DMS79 (cell line): ENCODE results near the gene PAQR8.
A peak's percentile ranks its signal among the peaks of the same experiment; 100 is the strongest.
"Not testable (repeated sequence)": the region's sequence is repeated elsewhere in the genome, so short reads cannot be mapped to it uniquely, and the experiment has no call there.

ENCODE experiments used
- DNase-seq: peaks from one replicate; lab custom pipeline; 2025; lab: John Stamatoyannopoulos, UW

PAQR8 gene

DNA sequence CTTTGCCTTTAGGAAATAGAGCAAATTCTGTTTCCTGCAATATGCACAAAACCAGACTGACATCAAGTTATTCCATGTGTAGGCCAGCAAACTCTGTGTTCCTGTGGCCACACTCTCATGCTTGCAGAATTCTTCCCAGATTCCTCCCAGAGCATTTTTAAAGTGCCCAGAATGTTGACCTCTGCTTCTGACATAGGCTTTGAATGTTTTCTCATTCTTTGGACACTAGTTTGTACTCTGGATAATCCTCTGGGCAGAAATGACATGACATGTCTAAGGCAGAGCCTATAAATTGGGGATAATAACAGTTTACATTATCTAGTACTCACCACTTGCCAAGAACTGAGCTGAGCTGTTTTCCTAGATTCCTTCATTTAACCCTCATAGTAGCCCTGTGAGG is 49.0 kb downstream of the PAQR8 start:
- DNase-seq: no peak

DNA sequence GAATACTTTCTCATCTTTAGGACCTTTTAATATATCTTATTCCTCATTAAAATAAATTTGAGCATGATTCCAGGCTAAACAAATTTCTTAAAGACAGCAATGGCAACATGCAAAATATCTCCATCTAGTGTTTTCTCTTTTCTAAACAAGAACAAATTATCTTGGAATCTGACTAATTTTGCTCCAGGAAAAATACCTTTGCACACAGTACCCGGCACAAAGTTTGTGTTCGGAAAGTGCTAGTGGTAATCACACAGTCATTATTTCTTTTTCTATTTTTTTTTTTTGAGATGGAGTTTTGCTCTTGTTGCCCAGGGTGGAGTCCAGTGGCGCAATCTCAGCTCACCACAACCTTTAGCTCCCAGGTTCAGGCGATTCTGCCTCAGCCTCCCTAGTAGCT is 50.0 kb downstream of the PAQR8 start:
- no peak for DNase-seq

DNA sequence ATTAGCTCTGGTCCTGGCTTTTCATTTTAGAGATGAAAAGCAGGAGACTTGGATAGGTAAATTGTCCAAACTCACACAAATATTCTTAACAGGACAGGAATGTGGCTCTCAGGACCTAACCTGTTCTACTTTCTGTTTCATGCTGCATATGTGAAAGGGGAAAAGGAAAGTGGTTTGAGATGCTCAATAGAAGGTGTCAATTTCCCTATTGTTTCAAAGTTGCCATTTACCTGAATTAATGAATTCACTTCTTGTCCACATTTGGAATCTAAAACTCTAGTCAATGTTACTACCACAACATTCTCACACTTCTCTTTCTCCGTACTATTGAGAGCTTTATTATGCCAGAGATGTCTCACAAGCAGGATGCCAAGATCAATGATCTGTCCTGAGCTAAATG is 53.4 kb downstream of the PAQR8 start:
- no peak for DNase-seq

DNA sequence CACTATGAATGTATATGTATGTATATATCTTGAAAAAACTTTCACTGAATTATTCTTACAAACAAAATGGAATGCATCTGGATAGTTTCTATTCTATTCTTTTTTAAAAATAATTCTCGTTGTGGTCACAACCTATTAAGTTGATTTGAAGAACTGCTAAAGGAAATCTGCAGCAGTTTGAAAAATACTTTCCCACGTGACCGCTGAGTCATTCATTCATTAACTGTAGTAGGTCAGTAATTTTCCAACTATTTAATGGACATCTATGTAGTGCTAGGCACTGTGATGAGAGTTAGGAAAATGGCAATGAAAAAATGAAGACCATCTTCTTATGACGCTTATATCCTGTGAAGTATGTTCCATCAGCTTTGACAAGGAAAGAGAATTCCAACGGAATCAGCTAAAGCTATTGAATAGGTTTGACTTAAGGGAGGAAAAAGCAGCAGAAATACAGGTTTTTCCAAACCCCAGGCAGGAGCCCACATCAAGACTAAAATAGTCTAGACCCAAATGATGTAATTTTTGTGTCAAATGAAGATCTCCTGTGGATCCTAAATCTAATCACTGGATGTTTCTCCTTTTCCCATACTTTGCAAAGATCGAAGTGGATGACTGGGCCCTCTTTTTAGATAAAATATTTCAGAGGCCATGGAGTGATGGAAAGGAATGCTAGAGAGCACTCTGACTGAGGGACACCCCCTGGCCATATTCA is 54.1 kb downstream of the PAQR8 start:
- no peak for DNase-seq

DNA sequence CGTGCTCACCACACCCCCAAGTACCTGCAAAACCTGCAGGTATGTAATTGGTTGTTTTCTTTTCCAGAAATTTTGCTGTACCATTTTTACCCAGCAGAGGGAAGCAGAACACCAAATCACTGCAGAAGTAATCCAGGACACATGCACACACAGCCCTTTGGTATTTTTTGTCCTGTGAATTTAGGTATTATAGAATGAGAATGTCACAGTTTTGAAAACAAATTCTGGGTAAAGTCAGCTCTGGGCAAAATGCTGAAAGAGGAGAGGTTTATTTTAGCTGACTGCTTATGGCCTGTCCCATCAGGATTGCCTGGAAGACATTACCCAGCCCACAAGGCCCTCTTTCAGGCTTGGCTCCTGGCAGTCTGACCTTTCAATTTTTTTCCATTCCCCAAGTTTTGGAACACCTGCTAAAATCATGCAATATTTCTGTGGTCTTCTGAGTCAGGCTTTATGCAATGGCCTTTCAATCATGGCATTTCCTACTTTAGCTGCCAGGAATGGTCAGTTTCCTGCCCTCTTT is 54.7 kb downstream of the PAQR8 start:
- DNase-seq: peak; percentile 37

DNA sequence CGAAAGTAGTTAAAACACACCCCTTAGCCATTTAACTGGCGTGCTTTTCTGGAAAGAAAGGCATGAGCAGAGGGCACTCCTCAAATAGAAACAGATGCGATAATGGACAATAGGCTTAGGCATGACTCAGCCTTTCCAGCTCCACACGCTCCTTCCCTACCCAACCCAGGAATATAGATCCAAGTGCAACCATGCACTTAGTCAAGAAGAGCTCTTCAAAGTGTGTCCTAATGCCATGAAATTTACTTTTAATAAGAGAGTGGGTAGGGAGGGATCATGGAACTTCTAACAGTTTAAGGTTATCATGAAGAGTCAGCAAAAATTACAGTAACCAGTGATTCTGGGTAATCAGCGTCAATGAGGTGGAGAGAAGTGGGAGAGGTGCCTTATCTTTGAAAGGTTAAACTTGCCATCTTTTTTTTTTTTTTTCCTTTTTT is 55.7 kb downstream of the PAQR8 start:
- peak; percentile 53 for DNase-seq

DNA sequence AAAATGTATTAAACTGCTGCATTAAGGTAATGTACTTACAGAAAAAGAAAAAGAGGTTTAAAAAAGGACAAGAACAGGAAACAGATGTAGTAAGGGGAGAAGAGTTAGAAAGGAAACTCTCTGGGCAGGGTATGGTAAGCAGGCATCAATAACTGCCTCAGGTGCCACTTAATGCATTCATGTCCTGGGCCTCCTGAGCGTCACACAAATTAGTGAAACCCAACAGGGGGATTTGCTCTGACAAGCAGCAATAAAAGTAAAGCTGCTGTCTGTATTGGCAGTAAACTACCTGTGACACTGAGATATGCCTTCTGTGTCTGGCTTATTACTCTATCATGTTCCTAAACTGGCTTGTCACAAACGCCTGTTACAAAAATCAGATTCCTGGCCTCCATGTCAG is 56.7 kb downstream of the PAQR8 start:
- no peak for DNase-seq

DNA sequence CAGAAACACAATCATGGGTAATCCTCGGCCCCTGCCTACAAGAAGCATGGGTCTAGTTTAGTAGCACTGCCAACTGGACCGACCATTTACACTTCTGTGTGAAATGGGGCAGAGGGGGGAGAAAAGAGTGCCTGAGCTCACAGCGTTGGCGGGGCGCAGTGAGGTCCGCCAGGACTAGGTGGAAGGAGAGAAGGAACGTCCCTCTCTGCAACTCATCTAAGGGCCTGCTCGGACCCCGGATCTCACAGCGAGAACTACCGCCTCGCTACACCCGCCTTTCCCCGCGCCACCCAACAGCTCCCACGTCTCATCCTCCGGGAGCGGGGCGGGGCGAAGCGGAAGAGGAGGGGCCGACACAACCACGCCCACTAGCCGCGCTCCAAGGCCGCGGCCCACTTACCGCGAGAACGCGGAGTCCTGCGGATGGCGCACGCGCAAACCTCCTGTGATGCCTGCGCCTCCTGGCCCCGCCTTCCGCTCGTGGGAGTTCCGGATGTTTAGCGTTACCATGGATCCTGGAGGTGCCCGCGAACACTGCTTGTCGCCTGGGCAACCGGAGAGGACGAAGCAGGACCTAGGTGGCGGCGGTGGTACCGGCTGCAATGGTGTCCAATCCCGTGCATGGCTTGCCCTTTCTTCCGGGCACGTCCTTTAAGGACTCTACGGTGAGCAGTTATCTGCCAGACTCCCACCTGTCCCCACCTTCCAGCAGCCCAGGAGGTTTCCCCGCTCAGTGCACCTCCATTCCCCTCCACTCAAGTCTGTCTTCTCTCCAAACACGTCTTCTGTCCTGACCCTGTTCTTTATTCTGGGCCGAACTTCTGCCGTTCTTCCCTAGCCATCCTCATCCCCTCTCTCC is 58.1 kb downstream of the PAQR8 start, which contains the start of gene EFHC1:
TSS of gene EFHC1 (plus strand) at position 534 of the 859 bp plus-strand sequence. CDS start at position 603, 69 bp downstream.
- DNase-seq: peak; percentile 98

DNA sequence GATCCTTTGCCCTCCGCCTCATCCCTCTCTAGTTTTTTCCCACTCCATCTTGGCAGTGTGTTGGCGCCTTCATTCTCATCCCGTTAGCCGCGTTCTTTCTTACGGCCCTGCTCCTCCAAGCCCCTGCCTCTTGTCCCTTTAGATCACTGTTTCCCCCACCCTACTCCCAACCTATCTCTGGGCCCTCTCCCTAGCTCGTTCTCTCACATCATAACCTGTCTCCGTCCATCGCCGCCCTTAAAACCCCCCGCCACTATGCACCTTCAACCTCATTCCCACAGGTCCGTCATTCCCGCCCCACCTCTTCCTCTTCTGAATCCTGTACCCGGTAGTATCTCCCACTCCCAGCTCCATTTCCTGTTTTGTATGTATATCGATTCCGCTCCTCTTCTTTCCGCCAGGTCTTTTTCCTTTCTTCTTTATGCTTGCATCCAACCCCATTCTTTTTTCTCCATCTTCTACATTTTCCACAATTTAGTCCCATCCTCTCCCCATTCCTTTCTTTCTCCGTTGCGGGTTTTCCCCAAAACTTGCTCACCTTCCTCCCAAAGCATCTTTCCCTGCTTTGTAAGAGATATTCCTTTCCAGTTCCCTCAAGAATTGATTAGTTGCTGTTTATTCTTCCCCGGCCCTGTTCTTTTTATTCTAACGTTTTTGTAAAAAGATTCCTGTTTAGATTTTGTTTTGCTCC is 58.9 kb downstream of the PAQR8 start:
- DNase-seq: peak; percentile 50

DNA sequence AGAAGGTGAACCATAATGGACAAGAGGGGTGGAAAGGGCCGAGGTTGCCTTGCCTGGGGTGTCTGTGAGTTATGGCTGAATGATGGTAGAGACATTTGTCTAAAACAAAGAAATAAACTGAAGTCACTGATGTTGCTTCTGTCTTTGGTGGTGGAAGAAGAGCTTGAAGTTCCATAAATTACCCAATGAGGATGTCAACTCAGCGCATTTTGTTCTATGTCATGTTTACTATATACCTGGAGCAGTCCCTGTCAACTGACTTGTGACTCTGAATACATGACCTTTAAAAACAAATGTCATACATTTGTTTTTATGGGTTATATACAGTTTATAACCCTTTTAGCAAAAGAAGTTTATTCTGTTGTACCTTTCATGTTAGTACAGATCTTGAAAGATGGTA is 60.2 kb downstream of the PAQR8 start:
- no peak for DNase-seq

DNA sequence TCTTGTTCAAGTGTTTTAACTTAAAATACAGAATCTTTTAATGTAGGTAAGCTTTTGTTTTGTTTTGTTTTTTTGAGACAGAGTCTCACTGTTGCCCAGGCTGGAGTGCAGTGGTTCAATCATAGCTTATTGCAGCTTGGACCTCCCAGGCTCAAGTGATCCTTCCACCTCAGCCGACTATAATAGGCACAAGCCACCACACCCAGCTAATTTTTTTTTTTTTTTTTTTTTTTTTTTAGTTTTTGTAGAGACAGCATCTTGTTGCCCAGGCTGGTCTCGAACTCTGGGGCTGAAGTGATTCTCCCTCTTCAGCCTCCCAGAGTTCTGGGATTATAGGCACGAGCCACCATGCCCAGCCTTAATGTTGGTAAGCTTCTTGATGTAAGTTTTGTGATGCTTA is 61.5 kb downstream of the PAQR8 start:
- no peak for DNase-seq

DNA sequence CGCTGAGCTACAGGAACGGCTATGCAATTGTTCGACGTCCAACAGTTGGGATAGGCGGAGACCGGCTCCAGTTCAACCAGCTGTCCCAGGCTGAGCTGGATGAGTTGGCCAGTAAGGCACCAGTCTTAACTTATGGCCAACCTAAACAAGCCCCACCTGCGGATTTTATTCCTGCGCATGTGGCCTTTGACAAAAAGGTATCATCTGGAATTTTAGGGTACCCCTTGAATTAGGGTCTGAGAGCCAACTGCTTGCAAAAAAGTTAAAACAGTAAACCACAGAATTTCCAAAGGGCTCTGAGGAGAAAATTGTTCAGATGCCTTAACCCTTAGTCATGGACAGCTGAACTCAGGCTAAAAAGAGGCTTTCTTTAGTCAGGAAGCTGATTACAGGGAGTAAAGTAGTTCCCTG is 62.0 kb downstream of the PAQR8 start:
- DNase-seq: no peak

DNA sequence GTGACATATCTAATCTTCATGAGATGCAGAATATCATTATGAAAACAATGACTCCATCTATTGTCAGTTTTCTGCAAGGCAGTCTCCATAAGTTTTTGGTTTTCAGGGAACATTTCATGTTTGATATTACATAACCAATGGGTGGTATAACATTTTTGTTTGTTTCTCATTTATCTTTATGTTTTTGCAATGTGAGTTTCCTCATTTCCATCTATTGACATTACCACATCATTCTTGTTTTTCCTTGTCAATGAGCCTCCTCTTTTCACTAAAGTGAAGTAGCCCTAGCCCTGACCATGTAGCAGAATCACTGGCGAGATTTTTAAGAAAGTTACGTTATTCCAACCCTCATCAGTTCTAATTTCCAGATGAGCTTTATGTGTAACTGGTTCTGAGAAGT is 62.6 kb downstream of the PAQR8 start:
- no peak for DNase-seq

DNA sequence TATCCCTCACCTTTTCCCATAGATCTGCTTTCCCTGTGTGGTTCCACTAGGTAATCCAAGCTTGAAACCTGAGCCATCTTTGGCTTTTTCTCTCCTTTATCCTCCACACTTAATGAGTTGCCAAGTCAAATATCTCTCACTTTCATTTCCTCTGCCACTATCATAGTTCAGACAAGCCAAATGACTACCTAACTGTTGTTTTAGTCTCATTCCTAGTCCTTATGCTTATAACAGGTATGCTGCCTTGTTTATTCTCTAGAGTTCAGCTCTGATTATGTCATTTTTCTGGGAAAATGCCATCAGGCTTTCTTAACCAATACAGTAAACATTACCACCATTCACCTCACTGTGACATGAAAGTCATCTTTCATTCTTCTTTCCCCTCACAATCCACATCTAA is 64.7 kb downstream of the PAQR8 start:
- DNase-seq: no peak

DNA sequence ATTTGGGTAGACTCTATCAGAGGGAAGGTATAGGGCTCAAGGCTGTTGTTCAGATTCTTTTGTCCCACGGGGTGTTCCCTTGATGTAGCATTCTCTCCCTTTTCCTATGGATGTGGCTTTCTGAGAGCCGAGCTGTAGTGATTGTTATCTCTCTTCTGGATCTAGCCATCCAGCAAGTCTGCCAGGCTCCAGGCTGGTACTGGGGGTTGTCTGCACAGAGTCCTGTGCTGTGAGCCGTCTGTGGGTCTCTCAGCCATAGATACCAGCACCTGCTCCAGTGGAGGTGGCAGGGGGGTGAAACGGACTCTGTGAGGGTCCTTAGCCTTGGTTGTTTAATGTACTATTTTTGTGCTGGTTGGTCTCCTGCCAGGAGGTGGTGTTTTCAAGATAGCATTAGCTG is 71.3 kb downstream of the PAQR8 start:
- DNase-seq: not testable (repeated sequence)

DNA sequence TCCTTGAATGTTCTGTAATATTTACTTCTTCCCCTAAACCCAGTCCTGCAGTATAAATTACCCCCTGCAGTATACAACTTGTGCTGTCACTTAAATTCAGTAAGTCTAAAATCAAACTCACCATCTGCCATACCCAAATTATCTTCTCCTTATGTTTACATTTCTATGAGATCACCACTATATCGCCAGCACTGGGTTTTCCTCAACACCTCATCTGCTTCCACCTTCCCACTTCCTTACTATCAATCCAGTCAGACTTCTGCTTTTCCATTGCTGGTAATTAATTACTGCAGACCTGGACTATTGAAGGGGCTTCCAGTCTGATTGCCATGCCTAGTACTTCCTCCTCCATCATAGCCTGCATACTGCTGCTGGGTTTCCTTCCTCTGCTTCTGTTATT is 73.4 kb downstream of the PAQR8 start:
- no peak for DNase-seq

DNA sequence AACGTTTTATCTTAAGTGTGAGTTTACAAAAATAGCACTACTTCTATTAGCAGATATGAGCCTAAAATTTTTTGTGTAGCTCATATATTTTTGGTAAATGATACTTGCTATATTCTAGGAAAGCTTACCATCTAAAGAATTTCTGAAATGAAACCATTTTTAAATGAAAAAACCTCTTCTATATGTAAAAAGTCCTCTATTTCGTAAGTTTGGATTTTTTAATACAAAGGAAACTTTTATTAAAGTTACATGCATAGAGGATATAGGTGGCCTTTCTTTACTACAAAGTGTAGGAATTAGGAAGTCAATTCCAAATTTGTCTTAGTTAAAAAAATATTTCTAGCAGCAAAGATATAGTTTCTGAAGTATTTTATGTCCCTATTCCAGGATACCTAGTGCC is 77.0 kb downstream of the PAQR8 start:
- DNase-seq: no peak

DNA sequence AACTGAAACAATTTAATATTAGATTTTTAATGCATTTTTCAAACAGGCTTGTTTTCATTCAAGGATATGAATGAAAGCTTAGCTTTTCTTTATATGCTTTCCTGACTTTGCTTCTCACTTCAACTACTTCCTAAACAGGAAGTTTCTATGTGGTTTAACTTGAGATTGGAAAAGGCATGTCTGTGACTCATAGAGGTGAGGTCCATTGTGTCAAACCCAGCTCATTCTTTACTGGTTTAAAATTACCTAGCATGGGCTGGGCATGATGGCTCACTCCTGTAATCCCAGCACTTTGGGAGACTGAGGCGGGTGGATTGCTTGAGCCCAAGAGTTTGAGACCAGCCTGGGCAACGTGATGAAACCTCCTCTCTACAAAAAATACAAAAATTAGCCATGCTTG is 92.6 kb downstream of the PAQR8 start:
- DNase-seq: no peak

DNA sequence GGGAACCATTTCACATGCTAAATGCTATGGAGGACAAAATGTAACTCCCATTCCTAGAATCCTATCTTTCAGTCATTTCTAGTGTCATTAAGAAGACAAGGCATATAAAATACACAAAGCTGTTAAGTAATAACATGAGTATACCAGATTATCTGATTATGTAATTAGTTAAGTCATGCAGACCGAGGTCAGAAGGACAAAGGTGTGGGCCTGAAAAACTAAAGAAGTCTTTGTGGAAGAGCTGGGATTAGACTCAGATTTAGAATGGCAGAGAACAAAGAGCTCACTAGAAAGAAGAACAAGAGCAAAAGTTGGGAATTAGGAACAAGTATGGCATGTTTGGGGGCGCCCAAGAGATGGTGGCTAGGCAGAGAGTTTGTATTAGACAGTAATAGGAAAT is 95.1 kb downstream of the PAQR8 start:
- no peak for DNase-seq
